Measurements from ENCODE around the gene MTOR.

- no peak for TF ChIP-seq CTCF (IDR thresholded peaks at IDR 0.05)
- no peak for TF ChIP-seq POLR2AphosphoS5 (IDR thresholded peaks at IDR 0.05; ENCODE audit: insufficient read depth in 1 of 2, low read depth in 1 of 2)
Measured at GRCh38 chr1:11058595-11059154, 203.7 kb downstream of the MTOR start.

All from vagina (tissue), 2 donors.